Breast epithelium (tissue), 4 donors: ENCODE results near the gene NRCAM. TPM values are rescaled to one million over a fixed set of nuclear protein-coding genes. Genes with fewer than 3 reads are reported as not detected.

Experiments used
- DNase-seq, 2 donors: peaks; one replicate each; pipeline ENCODE4 v3.0.0-alpha.2; 2019; ENCODE audit warnings: low spot score in 2 of 2
- H3K27ac ChIP-seq, 2 donors: fragments of 200-600 bp; sonication (generic) in 1 of 2; one replicate each; pipeline ENCODE4 v1.5.1; 2016 to 2019; ENCODE audit warnings: mild to moderate bottlenecking in 1 of 2
- H3K27me3 ChIP-seq, 2 donors: fragments of 200-600 bp; sonication (generic) in 1 of 2; one replicate each; pipeline versions ENCODE4 v1.5.1 to v1.6.0; 2017 to 2019; ENCODE audit warnings: control low read depth in 1 of 2, mild to moderate bottlenecking in 1 of 2
- H3K36me3 ChIP-seq: fragments of 200-600 bp; one replicate; pipeline ENCODE4 v1.5.1; 2019
- H3K4me1 ChIP-seq, 2 donors: fragments of 200-600 bp; sonication (generic); one replicate each; pipeline ENCODE4 v1.5.1; 2016 to 2019; ENCODE audit warnings: control low read depth in 1 of 2
- H3K4me3 ChIP-seq, 3 donors: fragments of 200-600 bp; sonication (generic); 1 replicate in 2 of 3; 2 replicates in 1 of 3; pipeline ENCODE4 v1.5.1; 2016 to 2019; ENCODE audit warnings: mild to moderate bottlenecking in 3 of 3, moderate library complexity in 2 of 3
- H3K9me3 ChIP-seq, 2 donors: fragments of 200-600 bp; sonication (generic) in 1 of 2; one replicate each; pipeline ENCODE4 v1.5.1; 2016 to 2019; ENCODE audit warnings: control low read depth in 1 of 2
- CTCF ChIP-seq, 3 donors: fragments of 450-650 bp; IDR thresholded peaks; one replicate each; pipeline ENCODE4 v1.5.1; 2016 to 2017; ENCODE audit warnings: antibody characterized with exemption in 3 of 3, mild to moderate bottlenecking in 3 of 3, moderate library complexity in 3 of 3
- POLR2A ChIP-seq: fragments of 450-650 bp; IDR thresholded peaks from one replicate; pipeline ENCODE4 v1.6.1; 2016; ENCODE audit warnings: antibody characterized with exemption, mild to moderate bottlenecking, moderate library complexity
- POLR2AphosphoS5 ChIP-seq, 3 donors: sonication (generic); formaldehyde crosslinking; IDR thresholded peaks; one replicate each; pipeline ENCODE4 v1.6.1; 2017; ENCODE audit warnings: antibody characterized with exemption in 3 of 3
- intact Hi-C: fragments of 100-400 bp; cut with DNase I; formaldehyde crosslinking; loops from one replicate; pipeline ENCODE4 v1.15.1; 2023; ENCODE audit warnings: low total_unique reads
- total RNA-seq, 3 donors: library from RNA; depleted of rRNA; stranded (reverse); fragments of >200 nt; gene quantifications; one replicate each; pipeline ENCODE4 v1.1.0, GENCODE V29; 2016

NRCAM gene
- total RNA-seq, 3 donors from 2014 or later: 3.3 to 62.4 (median 4.2) TPM

- Histone ChIP-seq H3K27me3 (no peaks in the 10 kb centered on the region), H3K36me3 (no peaks in the 10 kb centered on the region), H3K27ac (no peak overlapping the region), H3K4me1 (no peaks in the 10 kb centered on the region), H3K4me3 (no peak overlapping the region), H3K9me3 (no peaks in the 10 kb centered on the region)
- no peak for TF ChIP-seq CTCF (IDR thresholded peaks at IDR 0.05)
- no peak for TF ChIP-seq POLR2AphosphoS5 (IDR thresholded peaks at IDR 0.05)
- no peak for TF ChIP-seq POLR2A
- intact Hi-C loops: no loop called here
- DNase-seq: no peak
These were observed 165.6 kb downstream of the NRCAM start for GRCh38 chr7:108290459-108291151.

- no peaks in the 10 kb centered on the region for H3K27me3 ChIP-seq
- H3K27ac ChIP-seq: no peak overlapping the region
- TF ChIP-seq POLR2A: no peak
- no peak for TF ChIP-seq POLR2AphosphoS5 (IDR thresholded peaks at IDR 0.05)
- no peak for TF ChIP-seq CTCF (IDR thresholded peaks at IDR 0.05)
- H3K4me3 ChIP-seq: no peak overlapping the region
- DNase-seq: no peak
- H3K9me3 ChIP-seq: no peaks in the 10 kb centered on the region
- no peaks in the 10 kb centered on the region for H3K36me3 ChIP-seq
- intact Hi-C loops: no loop called here
- H3K4me1 ChIP-seq: no peaks in the 10 kb centered on the region
These were observed 166.4 kb downstream of the NRCAM start for GRCh38 chr7:108289852-108290251.

GRCh38 chr7:108287857-108288256 is 168.4 kb downstream of the NRCAM start:
- no peak for DNase-seq
- Histone ChIP-seq H3K27ac (no peak overlapping the region), H3K4me1 (no peaks in the 10 kb centered on the region), H3K4me3 (no peak overlapping the region), H3K36me3 (no peaks in the 10 kb centered on the region), H3K9me3 (no peaks in the 10 kb centered on the region), H3K27me3 (no peaks in the 10 kb centered on the region)
- intact Hi-C loops: no loop called here
- no peak for TF ChIP-seq POLR2A
- no peak for TF ChIP-seq CTCF (IDR thresholded peaks at IDR 0.05)

GRCh38 chr7:108286290-108286904 is 169.8 kb downstream of the NRCAM start:
- DNase-seq: no peak
- intact Hi-C loops: no loop called here
- TF ChIP-seq CTCF (IDR thresholded peaks at IDR 0.05) (no peak), POLR2A (no peak), POLR2AphosphoS5 (IDR thresholded peaks at IDR 0.05) (no peak)
- Histone ChIP-seq H3K36me3 (no peaks in the 10 kb centered on the region), H3K27ac (no peak overlapping the region), H3K4me1 (no peaks in the 10 kb centered on the region), H3K4me3 (no peak overlapping the region), H3K27me3 (no peaks in the 10 kb centered on the region), H3K9me3 (no peaks in the 10 kb centered on the region)

- Histone ChIP-seq H3K4me3 (no peak overlapping the region), H3K4me1 (no peaks in the 10 kb centered on the region), H3K9me3 (no peaks in the 10 kb centered on the region), H3K36me3 (no peaks in the 10 kb centered on the region), H3K27ac (no peak overlapping the region), H3K27me3 (no peaks in the 10 kb centered on the region)
- DNase-seq: no peak
- TF ChIP-seq CTCF (IDR thresholded peaks at IDR 0.05) (no peak), POLR2A (no peak), POLR2AphosphoS5 (IDR thresholded peaks at IDR 0.05) (no peak)
- intact Hi-C loops: no loop called here
These were observed 170.5 kb downstream of the NRCAM start for GRCh38 chr7:108285778-108286177.
